Mesenchymal stem cell (in vitro differentiated cells and primary cell): ENCODE measurements around the gene DCST2.

Experiments used
- DNase-seq: peaks from one replicate; pipeline ENCODE4 v3.0.0-alpha.2; 2013
- H2AFZ ChIP-seq: one replicate; pipeline ENCODE4 v1.6.1; 2013; ENCODE audit warnings: low read depth, mild to moderate bottlenecking, control low read depth, inconsistent platforms, low read length, moderate library complexity
- H2AK5ac ChIP-seq: 2 replicates; pipeline ENCODE4 v1.6.1; 2013; ENCODE audit warnings: low read length, moderate library complexity, mild to moderate bottlenecking, inconsistent platforms; ENCODE audit not compliant: severe bottlenecking
- H2BK120ac ChIP-seq: one replicate; pipeline ENCODE4 v1.6.1; 2013; ENCODE audit warnings: low read depth, mild to moderate bottlenecking, inconsistent platforms, low read length, moderate library complexity
- H2BK12ac ChIP-seq, 2 experiments: one replicate each; pipeline ENCODE4 v1.6.1; 2013; ENCODE audit warnings: inconsistent platforms in 2 of 2, low read length in 2 of 2, mild to moderate bottlenecking in 2 of 2, moderate library complexity in 2 of 2, control low read depth in 1 of 2
- H2BK15ac ChIP-seq: one replicate; pipeline ENCODE4 v1.6.1; 2013; ENCODE audit warnings: mild to moderate bottlenecking, low read depth, inconsistent platforms; ENCODE audit not compliant: poor library complexity, severe bottlenecking
- H2BK5ac ChIP-seq: 2 replicates; pipeline ENCODE4 v1.6.1; 2013; ENCODE audit warnings: low read depth, mild to moderate bottlenecking, low read length, control low read depth, inconsistent platforms; ENCODE audit not compliant: poor library complexity, severe bottlenecking
- H3K14ac ChIP-seq, 2 experiments: one replicate each; pipeline ENCODE4 v1.6.1; 2013; ENCODE audit warnings: inconsistent platforms in 2 of 2, low read length in 2 of 2, control low read depth in 1 of 2, mild to moderate bottlenecking in 1 of 2, moderate library complexity in 1 of 2
- H3K18ac ChIP-seq, 2 experiments: one replicate each; pipeline ENCODE4 v1.6.1; 2013; ENCODE audit warnings: inconsistent platforms in 2 of 2, low read length in 2 of 2, control low read depth in 1 of 2, low read depth in 1 of 2, mild to moderate bottlenecking in 1 of 2
- H3K23ac ChIP-seq, 2 experiments: one replicate each; pipeline ENCODE4 v1.6.1; 2013; ENCODE audit warnings: inconsistent platforms in 2 of 2, low read length in 2 of 2, mild to moderate bottlenecking in 2 of 2, moderate library complexity in 2 of 2, control low read depth in 1 of 2
- H3K27ac ChIP-seq: 2 replicates; pipeline ENCODE4 v1.5.1; 2013; ENCODE audit warnings: mild to moderate bottlenecking, moderate library complexity, low read length, control low read depth, inconsistent platforms; ENCODE audit not compliant: poor library complexity, severe bottlenecking
- H3K27me3 ChIP-seq, 2 experiments: 2 replicates each; pipeline versions ENCODE4 v1.6.1 to v1.7.0; 2013; ENCODE audit warnings: low read length in 2 of 2, mild to moderate bottlenecking in 2 of 2, moderate library complexity in 2 of 2, control low read depth in 1 of 2, inconsistent platforms in 1 of 2; ENCODE audit not compliant: control insufficient read depth in 1 of 2, insufficient read depth in 1 of 2
- H3K36me3 ChIP-seq, 2 experiments: 2 replicates each; pipeline versions ENCODE4 v1.6.1 to v1.7.0; 2013; ENCODE audit warnings: low read length in 2 of 2, control low read depth in 1 of 2, inconsistent platforms in 1 of 2, low read depth in 1 of 2, mild to moderate bottlenecking in 1 of 2; ENCODE audit not compliant: insufficient read depth in 2 of 2, control insufficient read depth in 1 of 2
- H3K4ac ChIP-seq, 2 experiments: one replicate each; pipeline ENCODE4 v1.6.1; 2013; ENCODE audit warnings: inconsistent platforms in 2 of 2, low read length in 2 of 2, mild to moderate bottlenecking in 2 of 2, moderate library complexity in 2 of 2, control low read depth in 1 of 2, low read depth in 1 of 2
- H3K4me1 ChIP-seq: 2 replicates; pipeline ENCODE4 v1.6.1; 2013; ENCODE audit warnings: low read depth, low read length, control low read depth; ENCODE audit not compliant: control insufficient read depth, insufficient read depth
- H3K4me2 ChIP-seq: 2 replicates; pipeline ENCODE4 v1.6.1; 2013; ENCODE audit warnings: low read length, mild to moderate bottlenecking, inconsistent platforms; ENCODE audit not compliant: poor library complexity, severe bottlenecking
- H3K4me3 ChIP-seq, 2 experiments: 2 replicates each; pipeline versions ENCODE4 v1.5.1 to v1.7.0; 2013; ENCODE audit warnings: low read length in 2 of 2, mild to moderate bottlenecking in 2 of 2, control low read depth in 1 of 2, low read depth in 1 of 2; ENCODE audit not compliant: insufficient read depth in 1 of 2
- H3K79me1 ChIP-seq: replicated peaks from 2 replicates; pipeline ENCODE4 v1.6.1; 2013; ENCODE audit warnings: mild to moderate bottlenecking, control low read depth, low read length, inconsistent platforms; ENCODE audit not compliant: poor library complexity, severe bottlenecking
- H3K9ac ChIP-seq: 2 replicates; pipeline ENCODE4 v1.7.0; 2013; ENCODE audit warnings: mild to moderate bottlenecking, low read length, moderate library complexity
- H3K9me3 ChIP-seq: 2 replicates; pipeline ENCODE4 v1.7.0; 2013; ENCODE audit warnings: mild to moderate bottlenecking, low read length; ENCODE audit not compliant: control insufficient read depth
- H4K8ac ChIP-seq: one replicate; pipeline ENCODE4 v1.6.1; 2013; ENCODE audit warnings: inconsistent platforms, mild to moderate bottlenecking, low read length, moderate library complexity
- H4K91ac ChIP-seq: one replicate; pipeline ENCODE4 v1.6.1; 2013; ENCODE audit warnings: mild to moderate bottlenecking, low read length, inconsistent platforms
- WGBS: methylation state at CpG from one replicate; pipeline ENCODE4 v1.1.7; 2013; ENCODE audit warnings: mixed read lengths; 5-methylcytosine and 5-hydroxymethylcytosine counted together

DCST2 gene

DNA sequence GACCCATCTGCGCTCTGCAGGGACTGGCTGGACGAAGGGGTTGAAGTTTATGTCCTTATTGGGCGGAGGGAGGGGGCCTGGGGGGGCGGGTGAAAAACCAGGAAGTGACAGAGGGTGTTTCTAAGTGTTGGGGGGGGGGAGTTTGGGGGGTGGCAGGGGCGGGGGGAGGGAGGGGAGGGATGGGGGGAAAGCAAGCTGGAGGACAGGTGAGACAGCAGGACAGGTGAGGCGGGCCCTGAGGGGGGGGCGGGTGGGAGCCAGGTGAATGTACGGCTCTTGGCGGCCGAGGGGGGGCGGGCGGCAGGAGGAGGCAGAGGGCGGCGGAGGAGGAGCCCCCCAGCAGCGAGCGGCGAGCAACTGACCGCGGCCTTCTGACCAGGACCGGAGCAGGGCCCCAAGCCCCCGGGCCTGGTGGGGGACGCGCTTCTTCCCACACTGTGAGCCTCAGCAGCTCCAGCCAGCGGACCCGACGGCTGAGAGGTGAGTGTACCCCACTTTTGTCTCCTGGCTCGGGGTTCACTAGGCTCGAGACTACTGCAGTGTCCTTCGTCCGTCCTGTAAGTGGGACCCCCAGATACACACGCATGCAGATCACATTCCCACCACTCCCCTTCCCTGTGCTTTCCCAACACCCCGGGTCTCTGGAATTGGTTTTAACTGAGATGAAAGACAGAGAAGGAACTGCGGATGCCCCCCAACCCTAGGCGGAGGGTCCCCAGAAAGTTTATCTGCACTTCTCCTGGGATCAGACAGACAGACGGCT is 30.9 kb downstream of the DCST2 start, which contains the start of gene ZBTB7B:
TSS of gene ZBTB7B (plus strand) at position 339 of the 763 bp plus-strand sequence. CDS start 11,859 bp downstream, outside the sequence.
- H3K27ac ChIP-seq: peak within 1 kb of the TSS; percentile 93
- peak; percentile 66 for DNase-seq
- H4K91ac ChIP-seq: peak within 1 kb of the TSS; percentile 97
- H3K36me3 ChIP-seq: peaks cover 3 to 21% of the 10 kb centered on the region in 2 experiments
- no peak within 1 kb of the TSS for H2AFZ ChIP-seq
- peak within 1 kb of the TSS; percentile 93 for H2BK15ac ChIP-seq
- H2BK12ac ChIP-seq: peak within 1 kb of the TSS; percentile 46 to 94
- peak within 1 kb of the TSS; percentile 93 for H3K4me2 ChIP-seq
- no peaks in the 10 kb centered on the region for H3K9me3 ChIP-seq
- peak within 1 kb of the TSS in 1 of 2 experiments; percentile 97 for H3K14ac ChIP-seq
- peaks cover 39% of the 10 kb centered on the region for H3K4me1 ChIP-seq
- H3K27me3 ChIP-seq: no peaks in the 10 kb centered on the region
- peak within 1 kb of the TSS; percentile 55 for H2AK5ac ChIP-seq
- H2BK120ac ChIP-seq: peak within 1 kb of the TSS; percentile 98
- H4K8ac ChIP-seq: peak within 1 kb of the TSS; percentile 94
- H3K23ac ChIP-seq: peak within 1 kb of the TSS in 1 of 2 experiments; percentile 86
- peaks cover 16% of the 10 kb centered on the region for H3K79me1 ChIP-seq
- H3K4ac ChIP-seq: peak within 1 kb of the TSS; percentile 89
- H3K18ac ChIP-seq: peak within 1 kb of the TSS; percentile 98
- WGBS: under 1% methylated on average over 19 of the region's 35 CpGs
- peak within 1 kb of the TSS; percentile 92 for H2BK5ac ChIP-seq
- H3K9ac ChIP-seq: peak within 1 kb of the TSS; percentile 96
- peak within 1 kb of the TSS; percentile 83 to 100 for H3K4me3 ChIP-seq

DNA sequence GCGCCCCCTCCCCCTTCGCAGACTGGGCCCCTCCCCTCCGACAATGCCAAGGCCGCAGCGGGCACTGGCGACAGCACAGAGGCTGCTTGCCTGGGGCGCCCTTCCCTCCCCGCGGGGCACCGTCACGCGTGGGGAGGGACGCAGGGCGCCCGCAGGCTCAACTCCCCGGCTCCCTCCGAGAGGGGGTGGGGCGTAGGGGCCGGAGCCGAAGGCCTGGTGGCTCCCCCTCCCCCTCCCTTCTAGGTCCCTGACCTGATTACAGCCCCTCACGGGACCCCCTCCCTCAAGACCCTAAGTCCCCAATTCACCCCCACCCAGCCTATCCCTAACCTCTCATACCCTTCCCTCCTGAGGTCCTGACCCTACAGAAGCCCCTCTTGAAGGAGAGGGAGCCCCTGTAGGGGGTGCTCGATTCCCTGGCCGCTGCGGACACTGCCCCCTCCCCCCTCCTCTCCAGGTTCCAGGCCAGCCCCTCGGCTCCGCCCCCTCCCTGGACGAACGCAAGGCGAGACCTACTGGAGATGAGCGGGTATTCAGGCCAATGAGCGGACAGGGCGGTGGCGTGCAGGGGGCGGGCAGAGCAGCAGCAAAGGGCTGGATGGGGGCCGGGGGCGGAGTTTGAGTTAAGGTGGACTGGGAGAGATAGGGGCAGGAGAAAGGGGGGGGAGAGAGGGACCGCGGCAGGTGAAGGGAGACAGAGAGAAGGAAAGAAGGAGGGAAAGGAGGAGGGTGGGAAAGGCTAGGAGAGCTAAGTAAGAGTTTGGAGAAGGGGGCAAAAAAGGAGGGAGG is 31.7 kb downstream of the DCST2 start:
- H3K23ac ChIP-seq: no peak overlapping the region
- peak overlapping the region; percentile 72 to 94 for H2BK12ac ChIP-seq
- peak overlapping the region; percentile 93 for H3K27ac ChIP-seq
- peak overlapping the region; percentile 92 for H2BK5ac ChIP-seq
- H3K14ac ChIP-seq: peak overlapping the region in 1 of 2 experiments; percentile 76
- no peaks in the 10 kb centered on the region for H3K9me3 ChIP-seq
- peak; percentile 99 for DNase-seq
- peaks cover 10% of the 10 kb centered on the region for H3K79me1 ChIP-seq
- peaks cover 36% of the 10 kb centered on the region for H3K4me1 ChIP-seq
- H3K9ac ChIP-seq: peak overlapping the region; percentile 88
- peak overlapping the region; percentile 87 for H2BK15ac ChIP-seq
- peak overlapping the region; percentile 88 to 98 for H3K18ac ChIP-seq
- H3K36me3 ChIP-seq: peaks cover 2 to 13% of the 10 kb centered on the region in 2 experiments
- WGBS: under 1% methylated on average over 36 of the region's 38 CpGs
- H3K27me3 ChIP-seq: no peaks in the 10 kb centered on the region
- peak overlapping the region; percentile 94 for H4K8ac ChIP-seq
- H2BK120ac ChIP-seq: peak overlapping the region; percentile 77
- no peak overlapping the region for H2AFZ ChIP-seq
- peak overlapping the region; percentile 85 for H4K91ac ChIP-seq
- H3K4me2 ChIP-seq: peak overlapping the region; percentile 93
- H3K4ac ChIP-seq: peak overlapping the region in 1 of 2 experiments; percentile 89
- peak overlapping the region; percentile 74 to 87 for H3K4me3 ChIP-seq
- peak overlapping the region; percentile 53 for H2AK5ac ChIP-seq

DNA sequence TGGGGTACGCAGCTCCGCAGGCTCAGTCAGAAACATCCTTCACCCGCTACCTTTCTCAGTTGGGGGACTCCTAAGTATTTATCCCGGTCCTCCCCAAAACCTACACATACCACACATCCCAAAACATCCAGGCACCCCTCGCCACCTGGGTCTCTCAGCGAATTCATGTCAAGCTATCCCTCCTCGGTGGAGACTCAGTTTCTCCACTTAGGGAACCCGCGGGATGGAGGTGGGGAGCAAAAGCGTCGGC is 32.2 kb downstream of the DCST2 start:
- peak overlapping the region; percentile 92 for H2BK5ac ChIP-seq
- peak overlapping the region in 1 of 2 experiments; percentile 36 for H3K23ac ChIP-seq
- peak overlapping the region in 1 of 2 experiments; percentile 68 for H3K14ac ChIP-seq
- H3K9ac ChIP-seq: peak overlapping the region; percentile 88
- peaks cover 36% of the 10 kb centered on the region for H3K4me1 ChIP-seq
- H2BK12ac ChIP-seq: peak overlapping the region; percentile 72 to 94
- H3K9me3 ChIP-seq: no peaks in the 10 kb centered on the region
- H2AK5ac ChIP-seq: peak overlapping the region; percentile 53
- H4K8ac ChIP-seq: peak overlapping the region; percentile 87
- H3K27ac ChIP-seq: peak overlapping the region; percentile 93
- peak overlapping the region; percentile 77 for H2BK120ac ChIP-seq
- H3K4me3 ChIP-seq: peak overlapping the region; percentile 74 to 87
- no peaks in the 10 kb centered on the region for H3K27me3 ChIP-seq
- peaks cover 0 to 8% of the 10 kb centered on the region in 2 experiments for H3K36me3 ChIP-seq
- peak overlapping the region in 1 of 2 experiments; percentile 89 for H3K4ac ChIP-seq
- 0% methylated on average over 11 of the region's 11 CpGs for WGBS
- peaks cover 8% of the 10 kb centered on the region for H3K79me1 ChIP-seq
- peak overlapping the region; percentile 93 for H3K4me2 ChIP-seq
- H4K91ac ChIP-seq: peak overlapping the region; percentile 85
- H3K18ac ChIP-seq: peak overlapping the region; percentile 88 to 98
- H2AFZ ChIP-seq: no peak overlapping the region
- no peak for DNase-seq
- peak overlapping the region; percentile 92 for H2BK15ac ChIP-seq
